Breast epithelium (tissue), 3 donors: ENCODE results near the gene ARF1.

Source experiments
- POLR2AphosphoS5 ChIP-seq, 3 donors: sonication (generic); formaldehyde crosslinking; IDR thresholded peaks; one replicate each; pipeline ENCODE4 v1.6.1; 2017; ENCODE audit warnings: antibody characterized with exemption in 3 of 3
- TF ChIP-seq, protein P1 (sequence below), 3 donors: fragments of 450-650 bp; IDR thresholded peaks; one replicate each; pipeline ENCODE4 v1.5.1; 2016 to 2017; ENCODE audit warnings: antibody characterized with exemption in 3 of 3, mild to moderate bottlenecking in 3 of 3, moderate library complexity in 3 of 3

DNA sequence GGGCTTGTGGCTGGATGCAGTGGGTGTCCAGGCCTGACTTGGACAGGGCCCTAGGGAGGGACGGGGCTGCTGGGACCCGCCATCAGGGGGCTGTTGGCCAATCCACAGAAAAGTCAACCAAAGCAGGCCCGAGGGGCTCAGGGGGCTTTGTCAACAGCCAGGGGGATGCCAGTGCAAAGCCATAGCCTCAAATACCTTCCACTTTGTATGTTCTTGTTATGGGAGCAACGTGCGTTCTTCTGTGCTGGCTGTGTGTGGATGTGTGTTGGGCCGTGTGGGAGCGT is 35.4 kb upstream of the ARF1 start:
- TF ChIP-seq, protein P1, sequence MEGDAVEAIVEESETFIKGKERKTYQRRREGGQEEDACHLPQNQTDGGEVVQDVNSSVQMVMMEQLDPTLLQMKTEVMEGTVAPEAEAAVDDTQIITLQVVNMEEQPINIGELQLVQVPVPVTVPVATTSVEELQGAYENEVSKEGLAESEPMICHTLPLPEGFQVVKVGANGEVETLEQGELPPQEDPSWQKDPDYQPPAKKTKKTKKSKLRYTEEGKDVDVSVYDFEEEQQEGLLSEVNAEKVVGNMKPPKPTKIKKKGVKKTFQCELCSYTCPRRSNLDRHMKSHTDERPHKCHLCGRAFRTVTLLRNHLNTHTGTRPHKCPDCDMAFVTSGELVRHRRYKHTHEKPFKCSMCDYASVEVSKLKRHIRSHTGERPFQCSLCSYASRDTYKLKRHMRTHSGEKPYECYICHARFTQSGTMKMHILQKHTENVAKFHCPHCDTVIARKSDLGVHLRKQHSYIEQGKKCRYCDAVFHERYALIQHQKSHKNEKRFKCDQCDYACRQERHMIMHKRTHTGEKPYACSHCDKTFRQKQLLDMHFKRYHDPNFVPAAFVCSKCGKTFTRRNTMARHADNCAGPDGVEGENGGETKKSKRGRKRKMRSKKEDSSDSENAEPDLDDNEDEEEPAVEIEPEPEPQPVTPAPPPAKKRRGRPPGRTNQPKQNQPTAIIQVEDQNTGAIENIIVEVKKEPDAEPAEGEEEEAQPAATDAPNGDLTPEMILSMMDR (IDR thresholded peaks at IDR 0.05), result no peak
- TF ChIP-seq POLR2AphosphoS5 (IDR thresholded peaks at IDR 0.05), result no peak
